BE2C (cell line): Measurements from ENCODE around the gene VTI1A. TPM values are rescaled to one million over a fixed set of nuclear protein-coding genes. Genes with fewer than 3 reads are reported as not detected.
"Not testable (repeated sequence)": the region's sequence is repeated elsewhere in the genome, so short reads cannot be mapped to it uniquely, and the experiment has no call there.

Experiments used
- DNase-seq: peaks from one replicate; pipeline ENCODE4 v3.0.0-alpha.2; 2020
- H3K27me3 ChIP-seq: fragments of 250-450 bp; sonication (Bioruptor Pico); 2 replicates; pipeline ENCODE4 v1.5.1; 2020; ENCODE audit warnings: mild to moderate bottlenecking
- H3K36me3 ChIP-seq: fragments of 250-450 bp; sonication (Bioruptor Pico); 2 replicates; pipeline ENCODE4 v1.5.1; 2020; ENCODE audit warnings: mild to moderate bottlenecking
- H3K4me1 ChIP-seq: fragments of 250-450 bp; sonication (Bioruptor Pico); 2 replicates; pipeline ENCODE4 v1.5.1; 2020
- H3K4me3 ChIP-seq: 2 replicates; pipeline ENCODE4 v1.5.1; 2011; ENCODE audit warnings: low read depth, low read length
- H3K9me3 ChIP-seq: fragments of 250-450 bp; sonication (Bioruptor Pico); 2 replicates; pipeline ENCODE4 v1.5.1; 2020
- CTCF ChIP-seq: IDR thresholded peaks from 2 replicates; pipeline ENCODE4 v1.5.1; 2012; ENCODE audit warnings: mild to moderate bottlenecking, low read depth, low read length
- polyA plus RNA-seq: library from polyadenylated mRNA; unstranded; fragments of >200 nt; gene quantifications from one replicate; pipeline ENCODE4 v1.2.1, GENCODE V29; 2012; ENCODE audit warnings: low read depth, missing spikeins; ENCODE audit not compliant: insufficient read length, insufficient read depth

VTI1A gene
- polyA plus RNA-seq, result 8.2 TPM

GRCh38 chr10:112446855-112447619 lies at the start of gene VTI1A, which contains the start of gene ZDHHC6:
Gene VTI1A (plus strand): TSS chr10:112447215. CDS start chr10:112447374, 159 bp downstream.
Gene ZDHHC6 (minus strand): TSS chr10:112446914. CDS start chr10:112445436, 1,478 bp downstream.
- peak; percentile 88 for DNase-seq
- Histone ChIP-seq H3K36me3 (peaks cover 6% of the 10 kb centered on the region), H3K27me3 (no peaks in the 10 kb centered on the region), H3K4me3 (peak within 1 kb of the TSS; percentile 98), H3K4me1 (no peaks in the 10 kb centered on the region; the same call in 1 of the 2 replicates), H3K9me3 (no peaks in the 10 kb centered on the region)
- peak; percentile 29; the same call in 1 of the 2 replicates for TF ChIP-seq CTCF

- H3K36me3 ChIP-seq, result no peaks in the 10 kb centered on the region
Observed at GRCh38 chr10:112397592-112397991, 49.4 kb upstream of the VTI1A start.

GRCh38 chr10:112402917-112403316 lies 44.1 kb upstream of the VTI1A start:
- DNase-seq, result no peak
- Histone ChIP-seq H3K9me3 (no peaks in the 10 kb centered on the region), H3K4me3 (no peak overlapping the region), H3K27me3 (peaks cover 7% of the 10 kb centered on the region), H3K4me1 (no peaks in the 10 kb centered on the region), H3K36me3 (no peaks in the 10 kb centered on the region)
- no peak for TF ChIP-seq CTCF

More at GRCh38 chr10:112397592-112397991, 49.4 kb upstream of the VTI1A start:
- Histone ChIP-seq H3K4me1 (no peaks in the 10 kb centered on the region), H3K4me3 (no peak overlapping the region), H3K9me3 (no peaks in the 10 kb centered on the region), H3K27me3 (peaks cover 37% of the 10 kb centered on the region)
- no peak for DNase-seq
- TF ChIP-seq CTCF, result no peak

GRCh38 chr10:112404617-112405016 lies 42.4 kb upstream of the VTI1A start:
- no peaks in the 10 kb centered on the region for H3K36me3 ChIP-seq
- no peaks in the 10 kb centered on the region for H3K4me1 ChIP-seq
- TF ChIP-seq CTCF, result no peak
- H3K9me3 ChIP-seq, result no peaks in the 10 kb centered on the region
- H3K4me3 ChIP-seq, result no peak overlapping the region
- peaks cover 7% of the 10 kb centered on the region for H3K27me3 ChIP-seq
- no peak for DNase-seq

- not testable (repeated sequence) for H3K4me1 ChIP-seq, H3K4me3 ChIP-seq, DNase-seq, H3K36me3 ChIP-seq, H3K9me3 ChIP-seq
- H3K27me3 ChIP-seq, result peaks cover 13% of the 10 kb centered on the region
Observed at GRCh38 chr10:112406806-112407205, 40.2 kb upstream of the VTI1A start.

GRCh38 chr10:112407696-112408095 lies 39.3 kb upstream of the VTI1A start:
- no peak for DNase-seq
- Histone ChIP-seq H3K36me3 (no peaks in the 10 kb centered on the region), H3K4me3 (no peak overlapping the region), H3K27me3 (peaks cover 6% of the 10 kb centered on the region), H3K9me3 (no peaks in the 10 kb centered on the region), H3K4me1 (no peaks in the 10 kb centered on the region)
- no peak for TF ChIP-seq CTCF
